Testis (tissue), 3 donors: Measurements from ENCODE around the gene OPA3. TPM values are rescaled to one million over a fixed set of nuclear protein-coding genes. Genes with fewer than 3 reads are reported as not detected.
A peak's percentile ranks its signal among the peaks of the same experiment; 100 is the strongest.

Experiments used
- DNase-seq: peaks from one replicate; pipeline ENCODE4 v3.0.0-alpha.2; 2019
- H3K27ac ChIP-seq, 2 donors: fragments of 200-600 bp; sonication (generic); one replicate each; pipeline ENCODE4 v1.5.1; 2019
- H3K27me3 ChIP-seq: fragments of 200-600 bp; sonication (generic); one replicate; pipeline ENCODE4 v1.5.1; 2019
- H3K36me3 ChIP-seq: fragments of 200-600 bp; sonication (generic); one replicate; pipeline ENCODE4 v1.5.1; 2017; ENCODE audit warnings: low read depth; ENCODE audit errors: missing control alignments
- H3K4me1 ChIP-seq: fragments of 200-600 bp; sonication (generic); one replicate; pipeline ENCODE4 v1.5.1; 2019
- H3K4me3 ChIP-seq, 2 donors: fragments of 200-600 bp; sonication (generic); one replicate each; pipeline ENCODE4 v1.5.1; 2017 to 2019
- H3K9me3 ChIP-seq: fragments of 200-600 bp; sonication (generic); one replicate; pipeline ENCODE4 v1.5.1; 2017
- CTCF ChIP-seq, 3 experiments: fragments of 450-650 bp in 2 of 3; fragments of 200-600 bp in 1 of 3; sonication (generic) in 1 of 3; IDR thresholded peaks; one replicate each; pipeline ENCODE4 v1.5.1; 2016 to 2019; ENCODE audit warnings: antibody characterized with exemption in 3 of 3, mild to moderate bottlenecking in 2 of 3, moderate library complexity in 1 of 3
- POLR2A ChIP-seq: fragments of 450-650 bp; IDR thresholded peaks from one replicate; pipeline ENCODE4 v1.6.1; 2017; ENCODE audit warnings: antibody characterized with exemption, mild to moderate bottlenecking, moderate library complexity
- WGBS, 2 donors: methylation state at CpG; one replicate each; pipeline ENCODE4 v1.1.5; 2018; 5-methylcytosine and 5-hydroxymethylcytosine counted together
- intact Hi-C: fragments of 100-400 bp; cut with DNase I; formaldehyde crosslinking; loops from one replicate; pipeline ENCODE4 v1.15.1; 2023; ENCODE audit warnings: low total_unique reads
- polyA plus RNA-seq: library from polyadenylated mRNA; stranded (reverse); fragments of 350-450 nt; fragmentation: Illumina TruSeq; extraction: RNeasy Lipid Tissue Mini Kit (QIAGEN cat#74804); gene quantifications from one replicate; pipeline ENCODE4 v1.2.3, GENCODE V29; 2014; ENCODE audit warnings: low read depth, low replicate concordance; ENCODE audit not compliant: insufficient read depth
- total RNA-seq, 2 donors: library from RNA; depleted of rRNA; stranded (reverse); fragments of >200 nt; gene quantifications; one replicate each; pipeline ENCODE4 v1.2.3, GENCODE V29; 2016

OPA3 gene
- total and polyA plus RNA-seq, 3 donors from 2014 or later, result 18.3 to 20.9 (median 19.3) TPM

GRCh38 chr19:45593520-45593919 lies 8.9 kb upstream of the OPA3 start:
- Histone ChIP-seq H3K4me1 (peaks cover 2% of the 10 kb centered on the region), H3K9me3 (no peaks in the 10 kb centered on the region), H3K27me3 (no peaks in the 10 kb centered on the region), H3K36me3 (no peaks in the 10 kb centered on the region), H3K27ac (no peak overlapping the region), H3K4me3 (no peak overlapping the region)
- no peak for TF ChIP-seq POLR2A
- intact Hi-C loops, result no loop called here
- no peak for DNase-seq
- WGBS, 2 donors, result 15 to 28% methylated on average over 1 of the region's 1 CpG

- Histone ChIP-seq H3K4me3 (no peak overlapping the region), H3K9me3 (no peaks in the 10 kb centered on the region), H3K36me3 (no peaks in the 10 kb centered on the region), H3K4me1 (no peaks in the 10 kb centered on the region), H3K27me3 (no peaks in the 10 kb centered on the region), H3K27ac (no peak overlapping the region)
- WGBS, 2 donors, result 39 to 40% methylated on average over 4 of the region's 4 CpGs
- DNase-seq, result no peak
- intact Hi-C loops, result no loop called here
- no peak for TF ChIP-seq POLR2A
- no peak for TF ChIP-seq CTCF (IDR thresholded peaks at IDR 0.05)
Measured at GRCh38 chr19:45592366-45592765, 7.8 kb upstream of the OPA3 start.

GRCh38 chr19:45591638-45592005 lies 7.0 kb upstream of the OPA3 start:
- no peaks in the 10 kb centered on the region for H3K9me3 ChIP-seq
- no peaks in the 10 kb centered on the region for H3K36me3 ChIP-seq
- no peaks in the 10 kb centered on the region for H3K4me1 ChIP-seq
- peak overlapping the region in 1 of 2 donors; percentile 14 for H3K4me3 ChIP-seq
- H3K27ac ChIP-seq, result no peak overlapping the region
- 48 to 70% methylated on average over 9 to 21 of the region's 21 CpGs for WGBS, 2 donors
- DNase-seq, result no peak
- no peak for TF ChIP-seq POLR2A
- TF ChIP-seq CTCF (IDR thresholded peaks at IDR 0.05), result no peak
- no peaks in the 10 kb centered on the region for H3K27me3 ChIP-seq
- intact Hi-C loops, result no loop called here

GRCh38 chr19:45591004-45591637 lies 6.5 kb upstream of the OPA3 start:
- Histone ChIP-seq H3K9me3 (no peaks in the 10 kb centered on the region), H3K27me3 (no peaks in the 10 kb centered on the region), H3K4me3 (peak overlapping the region in 1 of 2 donors; percentile 14), H3K36me3 (no peaks in the 10 kb centered on the region), H3K27ac (no peak overlapping the region), H3K4me1 (no peaks in the 10 kb centered on the region)
- intact Hi-C loops, result no loop called here
- no peak for TF ChIP-seq CTCF (IDR thresholded peaks at IDR 0.05)
- no peak for TF ChIP-seq POLR2A
- peak; percentile 43 for DNase-seq
- WGBS, 2 donors, result 48 to 81% methylated on average over 12 to 46 of the region's 48 CpGs

GRCh38 chr19:45590300-45591003 lies 5.8 kb upstream of the OPA3 start:
- H3K36me3 ChIP-seq, result no peaks in the 10 kb centered on the region
- no peak for DNase-seq
- TF ChIP-seq CTCF (IDR thresholded peaks at IDR 0.05), result no peak
- TF ChIP-seq POLR2A, result no peak
- H3K4me1 ChIP-seq, result no peaks in the 10 kb centered on the region
- no peak overlapping the region for H3K27ac ChIP-seq
- intact Hi-C loops, result no loop called here
- WGBS, 2 donors, result 39 to 56% methylated on average over 15 of the region's 15 CpGs
- H3K4me3 ChIP-seq, result no peak overlapping the region
- H3K9me3 ChIP-seq, result no peaks in the 10 kb centered on the region
- no peaks in the 10 kb centered on the region for H3K27me3 ChIP-seq
